Spleen (tissue), 13 donors: ENCODE results near the gene JAKMIP3. TPM values are rescaled to one million over a fixed set of nuclear protein-coding genes. Genes with fewer than 3 reads are reported as not detected.

Source experiments
- DNase-seq: peaks from one replicate; pipeline ENCODE4 v3.0.0-alpha.2; 2020
- H3K27ac ChIP-seq, 8 donors: fragments of 200-600 bp; sonication (generic) in 7 of 8; 1 replicate in 4 of 8; 2 replicates in 4 of 8; pipeline versions ENCODE4 v1.5.0 to v1.8.0; 2016 to 2021; ENCODE audit warnings: inconsistent platforms in 4 of 8, mild to moderate bottlenecking in 4 of 8, moderate library complexity in 1 of 8
- H3K27me3 ChIP-seq, 7 donors: fragments of 200-600 bp; sonication (generic) in 6 of 7; replicated peaks in 1 of 7; 1 replicate in 4 of 7; 2 replicates in 3 of 7; pipeline versions ENCODE4 v1.5.0 to v1.8.0; 2016 to 2021; ENCODE audit warnings: inconsistent platforms in 3 of 7, mild to moderate bottlenecking in 1 of 7
- H3K36me3 ChIP-seq, 6 donors: fragments of 200-600 bp; sonication (generic) in 5 of 6; 1 replicate in 4 of 6; 2 replicates in 2 of 6; pipeline versions ENCODE4 v1.5.0 to v1.8.0; 2016 to 2021; ENCODE audit warnings: inconsistent platforms in 2 of 6
- H3K4me1 ChIP-seq, 6 donors: fragments of 200-600 bp; sonication (generic) in 5 of 6; 1 replicate in 3 of 6; 2 replicates in 3 of 6; pipeline versions ENCODE4 v1.5.0 to v1.8.0; 2016 to 2021; ENCODE audit warnings: inconsistent platforms in 3 of 6
- H3K4me3 ChIP-seq, 8 donors: fragments of 200-600 bp; sonication (generic) in 7 of 8; 1 replicate in 4 of 8; 2 replicates in 4 of 8; pipeline versions ENCODE4 v1.5.0 to v1.8.0; 2016 to 2021; ENCODE audit warnings: inconsistent platforms in 4 of 8, mild to moderate bottlenecking in 4 of 8, moderate library complexity in 2 of 8
- H3K9me3 ChIP-seq, 8 donors: fragments of 200-600 bp; sonication (generic) in 7 of 8; 1 replicate in 4 of 8; 2 replicates in 4 of 8; pipeline versions ENCODE4 v1.5.0 to v1.8.0; 2016 to 2021; ENCODE audit warnings: inconsistent platforms in 4 of 8
- POLR2A ChIP-seq, 3 donors: fragments of 450-650 bp; IDR thresholded peaks; one replicate each; pipeline ENCODE4 v1.5.1; 2017; ENCODE audit warnings: antibody characterized with exemption in 3 of 3, mild to moderate bottlenecking in 1 of 3
- POLR2AphosphoS5 ChIP-seq, 3 donors: sonication (generic); formaldehyde crosslinking; IDR thresholded peaks; one replicate each; pipeline ENCODE4 v1.5.1; 2017; ENCODE audit warnings: antibody characterized with exemption in 3 of 3
- whole genome bisulfite sequencing, 5 donors: extraction: QIAGEN DNeasy Blood & Tissue Kit in 3 of 5; methylation state at CpG; one replicate each; pipeline versions ENCODE4 v1.1.5 to v1.1.7; 2013 to 2018; 5-methylcytosine and 5-hydroxymethylcytosine counted together
- intact Hi-C: fragments of 100-400 bp; cut with DNase I; formaldehyde crosslinking; loops from one replicate; pipeline ENCODE4 v1.15.0; 2023; ENCODE audit warnings: low total_unique reads
- long read RNA-seq, 2 donors: transcript quantifications; one replicate each; lab custom pipeline, GENCODE V29; 2026
- polyA plus RNA-seq, 3 donors: library from polyadenylated mRNA; stranded (reverse); fragments of 200-250 nt; gene quantifications; one replicate each; pipeline ENCODE4 v1.2.1, GENCODE V29; 2013
- total RNA-seq, 7 donors: library from RNA; depleted of rRNA in 3 of 7; stranded (reverse); fragments of >200 nt in 3 of 7; fragmentation: NEBNext Ultra II Directional in 4 of 7; extraction: Animal tissue kit (Norgen Biotek cat#: 25700) in 4 of 7; gene quantifications; one replicate each; pipeline versions ENCODE4 v1.1.0 to v1.2.1, GENCODE V29; 2016 to 2021
- TF ChIP-seq, protein P1 (sequence below), 11 experiments: fragments of 200-600 bp in 7 of 11; fragments of 450-650 bp in 4 of 11; sonication (generic) in 4 of 11; IDR thresholded peaks in 8 of 11; conservative IDR thresholded peaks in 3 of 11; 1 replicate in 7 of 11; 2 replicates in 4 of 11; pipeline versions ENCODE4 v1.4.0 to v1.8.0; 2016 to 2021; ENCODE audit warnings: antibody characterized with exemption in 11 of 11, inconsistent platforms in 4 of 11, mild to moderate bottlenecking in 1 of 11
- donor health status: healthy with polysubstance abuse.
- donor health status: DM: no; HTN: no; CAD: no; lungs with moderate emphysema.
- donor health status: DM: no; HTN: no; CAD: no.
- donor health status: Bipolar disorder and iron deficiency.
- donor health status: healthy.
- donor health status: DM: no; HTN: no; CAD: no.
- donor health status: DM: yes; HTN: yes; CAD: no.

Gene JAKMIP3
- under 1 TPM; 0.13 to 0.92 (median 0.44) TPM for total RNA-seq
- under 1 TPM; 0.06 to 0.13 (median 0.13) TPM for polyA plus RNA-seq
- long read RNA-seq, donor 1 = 0 reads
- long read RNA-seq, donor 2 = 0 reads

DNA sequence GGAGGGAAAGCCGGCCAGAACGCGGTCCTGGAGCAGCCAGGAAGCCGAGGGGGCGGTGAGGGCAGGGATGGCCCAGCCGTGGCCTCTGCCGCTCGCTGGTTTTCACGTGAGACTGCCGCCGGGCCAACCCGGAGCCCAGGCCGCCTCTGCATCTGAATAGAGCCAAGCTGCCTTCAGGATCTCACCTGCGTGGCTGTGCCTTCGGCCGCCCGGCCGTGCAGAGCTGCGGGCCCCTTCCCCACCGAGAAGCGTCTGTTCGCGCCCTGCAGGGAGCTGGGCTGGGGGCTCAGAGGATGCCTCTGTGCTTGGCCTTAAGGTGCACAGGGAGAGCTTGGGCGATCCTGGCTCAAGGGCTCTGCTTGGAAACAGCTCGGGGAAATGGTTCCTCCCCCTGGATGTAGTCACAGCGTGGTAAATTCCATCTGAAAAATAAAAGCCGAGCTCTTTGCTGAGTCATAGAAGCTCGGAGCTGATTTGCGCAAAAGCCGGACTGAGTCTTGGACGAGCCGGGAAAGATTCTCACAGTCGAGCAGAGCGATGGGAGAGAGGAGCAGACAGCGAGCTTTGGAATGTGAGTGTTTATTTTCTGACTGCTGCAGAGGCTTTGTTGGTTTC lies at the start of gene JAKMIP3:
Gene JAKMIP3, plus strand, starts transcription at position 456 of the 615 bp plus-strand sequence. CDS start 38,863 bp downstream, outside the sequence.
- Histone ChIP-seq H3K4me1 (peaks cover 0 to 14% (median 3%) of the 10 kb centered on the region in 6 donors), H3K27ac (no peak within 1 kb of the TSS), H3K9me3 (no peaks in the 10 kb centered on the region), H3K27me3 (peaks cover 0 to 15% (median 0%) of the 10 kb centered on the region in 7 donors), H3K36me3 (no peaks in the 10 kb centered on the region), H3K4me3 (peak within 1 kb of the TSS in 7 of 8 donors; percentile 26 to 65 (median 30))
- intact Hi-C loops = no loop called here
- WGBS, 5 donors = 8 to 13% (median 9%) methylated on average over 24 to 35 of the region's 35 CpGs
- TF ChIP-seq POLR2A (IDR thresholded peaks at IDR 0.05) (no peak), POLR2AphosphoS5 (IDR thresholded peaks at IDR 0.05) (no peak)
- TF ChIP-seq, protein P1, sequence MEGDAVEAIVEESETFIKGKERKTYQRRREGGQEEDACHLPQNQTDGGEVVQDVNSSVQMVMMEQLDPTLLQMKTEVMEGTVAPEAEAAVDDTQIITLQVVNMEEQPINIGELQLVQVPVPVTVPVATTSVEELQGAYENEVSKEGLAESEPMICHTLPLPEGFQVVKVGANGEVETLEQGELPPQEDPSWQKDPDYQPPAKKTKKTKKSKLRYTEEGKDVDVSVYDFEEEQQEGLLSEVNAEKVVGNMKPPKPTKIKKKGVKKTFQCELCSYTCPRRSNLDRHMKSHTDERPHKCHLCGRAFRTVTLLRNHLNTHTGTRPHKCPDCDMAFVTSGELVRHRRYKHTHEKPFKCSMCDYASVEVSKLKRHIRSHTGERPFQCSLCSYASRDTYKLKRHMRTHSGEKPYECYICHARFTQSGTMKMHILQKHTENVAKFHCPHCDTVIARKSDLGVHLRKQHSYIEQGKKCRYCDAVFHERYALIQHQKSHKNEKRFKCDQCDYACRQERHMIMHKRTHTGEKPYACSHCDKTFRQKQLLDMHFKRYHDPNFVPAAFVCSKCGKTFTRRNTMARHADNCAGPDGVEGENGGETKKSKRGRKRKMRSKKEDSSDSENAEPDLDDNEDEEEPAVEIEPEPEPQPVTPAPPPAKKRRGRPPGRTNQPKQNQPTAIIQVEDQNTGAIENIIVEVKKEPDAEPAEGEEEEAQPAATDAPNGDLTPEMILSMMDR (IDR thresholded peaks at IDR 0.05 in 8 of 11, conservative IDR thresholded peaks at IDR 0.05 in 3 of 11) = no peak
- no peak for DNase-seq

DNA sequence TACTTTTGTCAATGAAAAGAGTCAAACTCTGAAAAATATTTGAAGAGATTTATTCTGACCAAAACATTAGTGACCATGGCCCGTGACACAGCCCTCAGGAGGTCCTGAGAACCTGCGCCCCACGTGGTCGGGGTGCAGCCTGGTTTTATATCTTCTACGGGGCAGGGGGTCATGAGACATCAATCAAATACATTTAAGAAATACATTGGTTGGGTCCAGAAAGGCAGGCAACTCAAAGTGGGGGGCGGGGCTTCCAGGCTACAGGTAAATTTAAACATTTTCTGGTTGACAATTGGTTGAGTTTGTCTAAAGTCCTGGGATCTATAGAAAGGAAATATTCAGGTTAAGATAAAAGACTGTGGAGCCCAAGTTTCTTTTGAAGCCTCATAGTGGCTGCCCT lies 49.2 kb upstream of the JAKMIP3 start:
- intact Hi-C loops = no loop called here
- Histone ChIP-seq H3K9me3 (no peaks in the 10 kb centered on the region), H3K27ac (no peak overlapping the region), H3K36me3 (no peaks in the 10 kb centered on the region), H3K4me3 (no peak overlapping the region), H3K4me1 (no peaks in the 10 kb centered on the region), H3K27me3 (no peaks in the 10 kb centered on the region)
- WGBS, 5 donors = 79 to 89% (median 83%) methylated on average over 6 of the region's 6 CpGs
- TF ChIP-seq POLR2AphosphoS5 (IDR thresholded peaks at IDR 0.05) (no peak), POLR2A (IDR thresholded peaks at IDR 0.05) (no peak)
- TF ChIP-seq, protein P1 (IDR thresholded peaks at IDR 0.05 in 8 of 11, conservative IDR thresholded peaks at IDR 0.05 in 3 of 11) = no peak
- no peak for DNase-seq

DNA sequence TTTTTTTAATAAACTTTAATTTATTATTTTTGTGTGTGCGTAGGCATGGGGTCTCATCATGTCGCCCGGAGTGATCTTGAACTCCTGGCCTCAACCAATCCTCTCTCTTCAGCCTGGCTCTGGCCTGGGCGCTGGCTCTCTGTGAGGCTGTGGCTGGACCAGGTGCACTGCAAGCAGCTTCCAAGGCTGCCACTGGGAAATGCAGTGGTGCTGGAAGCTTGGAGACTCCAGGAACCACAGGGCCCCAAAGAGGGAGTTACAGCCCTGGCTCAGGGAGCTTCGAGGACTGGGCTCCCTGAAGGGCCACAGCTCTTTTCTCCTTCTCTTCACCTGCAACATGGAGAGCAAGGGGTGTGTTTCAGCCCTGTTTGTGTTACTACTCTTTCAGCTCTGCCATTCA lies 47.3 kb upstream of the JAKMIP3 start:
- TF ChIP-seq POLR2AphosphoS5 (IDR thresholded peaks at IDR 0.05) (no peak), POLR2A (IDR thresholded peaks at IDR 0.05) (no peak)
- TF ChIP-seq, protein P1 (IDR thresholded peaks at IDR 0.05 in 8 of 11, conservative IDR thresholded peaks at IDR 0.05 in 3 of 11) = no peak
- no peak for DNase-seq
- H3K27ac ChIP-seq = no peak overlapping the region
- WGBS, 5 donors = 49 to 93% (median 89%) methylated on average over 5 of the region's 5 CpGs
- H3K4me3 ChIP-seq = no peak overlapping the region
- peaks cover 0 to 6% (median 2%) of the 10 kb centered on the region in 7 donors for H3K27me3 ChIP-seq
- intact Hi-C loops = no loop called here
- no peaks in the 10 kb centered on the region for H3K9me3 ChIP-seq
- H3K36me3 ChIP-seq = no peaks in the 10 kb centered on the region
- peaks cover 0 to 16% (median 8%) of the 10 kb centered on the region in 6 donors for H3K4me1 ChIP-seq

DNA sequence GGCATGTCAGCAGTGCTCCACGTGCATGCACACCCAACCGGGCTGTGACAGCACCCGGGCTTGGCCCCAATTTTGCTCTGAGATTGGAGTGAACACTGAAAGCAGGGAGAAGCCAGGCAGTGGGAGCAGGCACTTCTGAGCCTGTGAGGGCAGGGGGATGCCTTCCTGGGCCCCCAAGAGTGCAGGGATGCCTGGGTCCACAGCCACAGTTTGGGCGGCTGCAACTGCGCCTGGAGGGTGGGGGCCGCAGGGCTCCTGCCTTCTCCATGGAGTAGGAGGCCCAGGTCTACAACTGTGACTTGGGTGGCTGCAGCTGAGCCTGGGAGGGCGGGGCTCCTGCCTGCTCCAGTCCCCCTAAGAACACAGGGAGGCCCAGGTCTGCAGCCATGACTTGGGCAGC lies 46.4 kb upstream of the JAKMIP3 start:
- TF ChIP-seq POLR2A (IDR thresholded peaks at IDR 0.05) = no peak
- no peak for TF ChIP-seq POLR2AphosphoS5 (IDR thresholded peaks at IDR 0.05)
- TF ChIP-seq, protein P1 (IDR thresholded peaks at IDR 0.05 in 8 of 11, conservative IDR thresholded peaks at IDR 0.05 in 3 of 11) = no peak
- intact Hi-C loops = no loop called here

More for the DNA sequence above, 46.4 kb upstream of the JAKMIP3 start:
- 89 to 100% (median 97%) methylated on average over 2 to 7 of the region's 7 CpGs for WGBS, 5 donors
- no peak for DNase-seq
- H3K36me3 ChIP-seq = no peaks in the 10 kb centered on the region
- peaks cover 0 to 13% (median 3%) of the 10 kb centered on the region in 7 donors for H3K27me3 ChIP-seq
- H3K4me1 ChIP-seq = peaks cover 0 to 20% (median 12%) of the 10 kb centered on the region in 6 donors
- H3K4me3 ChIP-seq = no peak overlapping the region
- no peaks in the 10 kb centered on the region for H3K9me3 ChIP-seq
- H3K27ac ChIP-seq = no peak overlapping the region
